Pancreas (tissue), 10 donors: ENCODE results near the gene WIPF3. TPM values are rescaled to one million over a fixed set of nuclear protein-coding genes. Genes with fewer than 3 reads are reported as not detected.

Source experiments
- ATAC-seq, 4 donors: fragments of 200-7000 bp; cut with Tn5 transposase; one replicate each; pipeline versions ENCODE4 v1.8.0 to v1.9.1; 2020; ENCODE audit warnings: mild to moderate bottlenecking in 4 of 4, moderate library complexity in 4 of 4
- DNase-seq, 6 donors: peaks; one replicate each; pipeline ENCODE4 v3.0.0-alpha.2; 2020
- FAIRE-seq: peaks from 2 replicates; lab custom pipeline; 2012; peaks lifted over from hg19 to GRCh38; lab: Jason Lieb, UNC
- H3K27ac ChIP-seq, 4 donors: fragments of 200-600 bp; sonication (generic); 1 replicate in 3 of 4; 2 replicates in 1 of 4; pipeline versions ENCODE4 v1.5.0 to v1.8.0; 2020
- H3K27me3 ChIP-seq, 4 donors: fragments of 200-600 bp; one replicate each; pipeline ENCODE4 v1.8.0; 2021
- H3K36me3 ChIP-seq, 3 donors: fragments of 200-600 bp; sonication (generic) in 1 of 3; one replicate each; pipeline versions ENCODE4 v1.5.0 to v1.8.0; 2020 to 2021
- H3K4me1 ChIP-seq, 3 donors: fragments of 200-600 bp; one replicate each; pipeline ENCODE4 v1.8.0; 2021
- H3K4me3 ChIP-seq, 4 donors: fragments of 200-600 bp; sonication (generic) in 2 of 4; one replicate each; pipeline versions ENCODE4 v1.5.0 to v1.8.0; 2020 to 2021
- H3K9me3 ChIP-seq, 4 donors: fragments of 200-600 bp; one replicate each; pipeline ENCODE4 v1.8.0; 2021
- CTCF ChIP-seq, 4 donors: fragments of 200-600 bp; sonication (generic) in 3 of 4; IDR thresholded peaks; one replicate each; pipeline versions ENCODE4 v1.5.0 to v1.8.0; 2021; ENCODE audit warnings: antibody characterized with exemption in 4 of 4
- WGBS, 2 donors: extraction: QIAGEN DNeasy Blood & Tissue Kit; methylation state at CpG; one replicate each; pipeline ENCODE4 v1.1.7; 2013; 5-methylcytosine and 5-hydroxymethylcytosine counted together
- intact Hi-C, 3 donors: fragments of 100-400 bp; cut with DNase I; formaldehyde crosslinking; loops; one replicate each; pipeline versions ENCODE4 v1.11.1 to v1.14.2; 2022
- polyA plus RNA-seq, 2 donors: library from polyadenylated mRNA; stranded (reverse); fragments of 200-250 nt; gene quantifications; one replicate each; pipeline ENCODE4 v1.2.3, GENCODE V29; 2013
- total RNA-seq, 6 donors: library from RNA; stranded (reverse); fragmentation: NEBNext Ultra II Directional in 4 of 6; extraction: Animal tissue kit (Norgen Biotek cat#: 25700) in 4 of 6; gene quantifications; one replicate each; pipeline versions ENCODE4 v1.2.1 to v1.2.4, GENCODE V29; 2021 to 2023
- donor health status: healthy with polysubstance abuse.
- donor health status: DM: no; HTN: no; CAD: no; lungs with moderate emphysema.
- donor health status: DM: no; HTN: no; CAD: no.
- donor health status: control.
- donor health status: control.
- donor health status: Bipolar disorder and iron deficiency.
- donor health status: DM: yes; HTN: yes; CAD: no.
- donor health status: DM: no; HTN: no; CAD: no.
- donor health status: DM: no; HTN: no; CAD: no.
- donor health status: DM: yes; HTN: yes; CAD: no.

The WIPF3 gene
- total and polyA plus RNA-seq, 8 donors, result 0.98 to 4.6 (median 1.6) TPM

GRCh38 chr7:29950480-29950879 is 144.2 kb downstream of the WIPF3 start:
- FAIRE-seq, result no peak
- 95 to 98% methylated on average over 8 of the region's 8 CpGs for WGBS, 2 donors
- H3K27ac ChIP-seq, result no peak overlapping the region

DNA sequence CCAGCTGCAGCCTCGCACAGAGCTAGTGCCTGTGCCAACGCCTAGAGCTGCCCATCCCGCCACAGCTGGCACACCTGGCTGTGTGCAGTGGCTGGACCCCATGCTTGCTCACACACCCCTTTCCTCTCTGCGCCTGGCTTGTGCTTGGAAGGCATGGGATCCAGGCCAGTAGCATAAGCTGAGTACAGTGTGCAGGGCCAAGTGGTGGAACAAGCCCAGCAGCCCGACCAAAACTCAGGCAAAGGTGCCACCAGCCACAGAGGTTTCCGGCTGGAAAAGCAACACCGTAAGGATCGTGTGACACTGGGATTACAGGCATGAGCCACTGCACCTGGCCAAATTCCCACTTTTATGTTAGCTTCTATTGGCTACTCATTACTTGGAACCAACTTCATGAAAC is 144.9 kb downstream of the WIPF3 start:
- FAIRE-seq (no peak), ATAC-seq (no peak), DNase-seq (no peak)
- Histone ChIP-seq H3K27me3 (no peaks in the 10 kb centered on the region), H3K4me1 (peaks cover 0 to 5% (median 0%) of the 10 kb centered on the region in 3 donors), H3K4me3 (no peak overlapping the region), H3K9me3 (no peaks in the 10 kb centered on the region), H3K27ac (no peak overlapping the region), H3K36me3 (peaks cover 0 to 17% (median 0%) of the 10 kb centered on the region in 3 donors)
- no peak for TF ChIP-seq CTCF (IDR thresholded peaks at IDR 0.05)
- 89 to 92% methylated on average over 8 of the region's 8 CpGs for WGBS, 2 donors
- intact Hi-C loops, result no loop called here

More at GRCh38 chr7:29950480-29950879, 144.2 kb downstream of the WIPF3 start:
- Histone ChIP-seq H3K36me3 (peaks cover 0 to 17% (median 0%) of the 10 kb centered on the region in 3 donors), H3K9me3 (no peaks in the 10 kb centered on the region), H3K4me1 (peaks cover 0 to 4% (median 0%) of the 10 kb centered on the region in 3 donors), H3K27me3 (no peaks in the 10 kb centered on the region), H3K4me3 (no peak overlapping the region)
- no peak for TF ChIP-seq CTCF (IDR thresholded peaks at IDR 0.05)
- intact Hi-C loops, result no loop called here
- DNase-seq (no peak), ATAC-seq (no peak)

GRCh38 chr7:29953726-29954347 is 147.5 kb downstream of the WIPF3 start:
- ATAC-seq, result peak in 3 of 4 donors; percentile 50 to 65 (median 54)
- Histone ChIP-seq H3K27me3 (no peaks in the 10 kb centered on the region), H3K4me3 (no peak overlapping the region), H3K4me1 (peaks cover 0 to 4% (median 0%) of the 10 kb centered on the region in 3 donors), H3K36me3 (peaks cover 0 to 17% (median 0%) of the 10 kb centered on the region in 3 donors), H3K9me3 (no peaks in the 10 kb centered on the region), H3K27ac (peak overlapping the region in 2 of 4 donors; percentile 11 to 13)
- intact Hi-C loops, result no loop called here
- WGBS, 2 donors, result 84 to 86% methylated on average over 4 of the region's 4 CpGs
- no peak for DNase-seq
- FAIRE-seq, result no peak
- TF ChIP-seq CTCF (IDR thresholded peaks at IDR 0.05), result no peak

GRCh38 chr7:29955075-29955792 is 148.9 kb downstream of the WIPF3 start:
- 66% methylated on average over 7 of the region's 7 CpGs for WGBS, 2 donors
- ATAC-seq, result no peak

More at GRCh38 chr7:29955075-29955792, 148.9 kb downstream of the WIPF3 start:
- intact Hi-C loops, result no loop called here
- Histone ChIP-seq H3K4me1 (peaks cover 0 to 4% (median 0%) of the 10 kb centered on the region in 3 donors), H3K4me3 (no peak overlapping the region), H3K9me3 (no peaks in the 10 kb centered on the region), H3K27me3 (no peaks in the 10 kb centered on the region), H3K27ac (no peak overlapping the region), H3K36me3 (peaks cover 0 to 17% (median 0%) of the 10 kb centered on the region in 3 donors)
- no peak for DNase-seq
- no peak for TF ChIP-seq CTCF (IDR thresholded peaks at IDR 0.05)
- FAIRE-seq, result no peak
